GM12801 (cell line): ENCODE results near the gene GPR158.

ENCODE experiments used
- CTCF ChIP-seq: IDR thresholded peaks from one replicate; pipeline ENCODE4 v1.5.1; 2011; ENCODE audit warnings: control low read depth; ENCODE audit not compliant: insufficient read length; ENCODE audit errors: extremely low read depth

Gene GPR158

GRCh38 chr10:25210265-25210664 lies 35.5 kb downstream of the GPR158 start:
- TF ChIP-seq CTCF: no peak

GRCh38 chr10:25220156-25220555 lies 45.4 kb downstream of the GPR158 start:
- no peak for TF ChIP-seq CTCF

GRCh38 chr10:25222085-25222660 lies 47.4 kb downstream of the GPR158 start:
- no peak for TF ChIP-seq CTCF

- no peak for TF ChIP-seq CTCF
These were observed 52.2 kb downstream of the GPR158 start for GRCh38 chr10:25226775-25227682.

GRCh38 chr10:25231751-25232150 lies 57.0 kb downstream of the GPR158 start:
- no peak for TF ChIP-seq CTCF

GRCh38 chr10:25232204-25232603 lies 57.4 kb downstream of the GPR158 start:
- no peak for TF ChIP-seq CTCF

GRCh38 chr10:25245165-25245564 lies 70.4 kb downstream of the GPR158 start:
- no peak for TF ChIP-seq CTCF
